ENCODE data around the gene MRPL38.
"Not testable (repeated sequence)": the region's sequence is repeated elsewhere in the genome, so short reads cannot be mapped to it uniquely, and the experiment has no call there.

The MRPL38 gene

GRCh38 chr17:75874323-75875181, 30.1 kb downstream of the MRPL38 start:
- no peak for DNase-seq

- no peak for DNase-seq
Observed at GRCh38 chr17:75873587-75874322, 30.9 kb downstream of the MRPL38 start.

DNA sequence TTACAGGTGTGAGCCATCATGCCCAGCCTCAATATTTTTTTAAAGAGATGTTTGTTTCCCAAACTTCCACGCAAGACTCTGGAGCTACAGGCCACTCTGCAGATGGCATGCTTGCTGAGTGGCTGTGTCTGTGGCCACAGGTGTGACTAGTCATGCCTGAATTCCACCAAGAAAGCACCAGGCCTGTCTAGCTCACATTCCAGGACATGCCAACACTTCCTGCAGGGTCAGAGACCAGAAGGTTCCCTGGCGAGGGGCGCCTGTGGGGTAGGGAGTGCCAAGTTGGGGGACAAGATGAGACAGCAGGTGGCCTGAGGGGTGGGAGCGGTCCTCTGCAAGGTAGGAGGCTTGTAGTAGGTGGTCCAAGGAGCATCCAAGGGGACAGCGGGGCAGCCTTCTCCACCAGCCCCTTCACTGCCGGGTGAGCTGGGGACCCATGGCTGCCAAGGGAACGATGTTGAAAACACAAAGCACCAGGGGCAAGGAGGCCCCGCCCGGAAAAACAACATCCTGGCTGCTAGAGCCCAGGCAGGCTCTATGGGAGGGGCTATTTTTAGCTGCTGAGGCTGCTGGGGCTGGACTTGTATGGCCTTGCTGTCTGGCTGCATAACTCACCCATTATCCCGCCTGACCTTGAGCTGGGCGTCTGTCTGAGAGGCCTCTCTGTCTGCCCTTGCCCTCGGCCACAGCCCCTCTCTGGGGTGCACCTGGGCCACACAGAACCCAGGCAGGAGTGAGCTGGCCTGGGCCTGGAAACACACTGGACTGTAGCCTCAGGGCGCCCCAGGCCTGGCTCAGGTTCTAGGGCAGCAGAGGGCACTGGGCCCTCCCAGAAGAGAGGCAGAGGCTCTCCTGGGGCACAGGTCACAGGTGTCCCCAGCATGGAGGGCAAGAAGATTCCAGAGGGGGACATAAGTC, 32.0 kb downstream of the MRPL38 start:
- DNase-seq: peak; percentile 78

DNA sequence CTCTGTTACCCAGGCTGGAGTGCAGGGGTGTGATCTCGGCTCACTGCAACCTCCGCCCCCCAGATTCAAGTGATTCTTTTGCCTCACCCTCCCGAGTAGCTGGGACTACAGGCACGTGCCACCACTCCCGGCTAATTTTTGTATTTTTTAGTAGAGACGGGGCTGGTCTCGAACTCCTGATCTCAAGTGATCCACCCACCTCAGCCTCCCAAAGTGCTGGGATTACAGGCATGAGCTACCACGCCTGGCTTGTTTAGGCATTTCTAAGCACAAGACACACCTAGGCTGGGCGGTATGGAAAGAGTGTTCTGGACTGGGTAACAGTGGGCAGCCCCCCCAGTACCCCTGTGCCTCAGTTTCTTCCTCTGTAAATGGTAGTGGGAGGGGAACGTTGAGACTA, 34.5 kb downstream of the MRPL38 start:
- DNase-seq: not testable (repeated sequence)

GRCh38 chr17:75869282-75870141, 35.2 kb downstream of the MRPL38 start:
- DNase-seq: no peak

GRCh38 chr17:75868730-75869281, 35.9 kb downstream of the MRPL38 start:
- not testable (repeated sequence) for DNase-seq

- not testable (repeated sequence) for DNase-seq
Observed at GRCh38 chr17:75865404-75866188, 39.1 kb downstream of the MRPL38 start.

- DNase-seq: peak; percentile 27
Observed at GRCh38 chr17:75864887-75865286, 39.8 kb downstream of the MRPL38 start.

- peak; percentile 65 for DNase-seq
Observed at GRCh38 chr17:75864448-75864871, 40.2 kb downstream of the MRPL38 start.

DNA sequence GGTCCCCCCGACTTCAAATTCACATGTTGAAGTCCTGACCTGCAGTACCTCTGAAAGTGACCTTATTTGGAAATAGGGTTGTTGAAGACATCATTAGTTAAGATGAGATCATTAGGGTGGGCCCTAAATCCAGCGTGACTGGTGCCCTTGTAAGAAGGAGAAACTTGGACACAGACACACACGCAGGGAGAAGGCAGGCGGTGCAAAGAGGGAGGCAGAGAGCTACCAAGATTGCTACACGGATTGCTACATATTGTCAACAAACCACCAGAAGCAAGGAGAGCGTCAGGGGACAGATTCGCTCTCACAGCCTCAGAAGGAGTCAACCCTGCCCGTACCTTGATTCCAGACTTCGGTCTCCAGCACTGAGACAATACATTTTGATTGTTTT, 42.8 kb downstream of the MRPL38 start:
- no peak for DNase-seq

GRCh38 chr17:75859358-75859757, 45.3 kb downstream of the MRPL38 start:
- DNase-seq: not testable (repeated sequence)

- no peak for DNase-seq
Observed at GRCh38 chr17:75856062-75856756, 48.5 kb downstream of the MRPL38 start.

GRCh38 chr17:75855310-75856061, 49.2 kb downstream of the MRPL38 start, which contains the start of gene WBP2:
WBP2 (minus strand) TSS chr17:75855335; CDS start chr17:75855297, 38 bp downstream.
- peak; percentile 99 for DNase-seq

GRCh38 chr17:75854881-75855309, 49.8 kb downstream of the MRPL38 start:
- no peak for DNase-seq

DNA sequence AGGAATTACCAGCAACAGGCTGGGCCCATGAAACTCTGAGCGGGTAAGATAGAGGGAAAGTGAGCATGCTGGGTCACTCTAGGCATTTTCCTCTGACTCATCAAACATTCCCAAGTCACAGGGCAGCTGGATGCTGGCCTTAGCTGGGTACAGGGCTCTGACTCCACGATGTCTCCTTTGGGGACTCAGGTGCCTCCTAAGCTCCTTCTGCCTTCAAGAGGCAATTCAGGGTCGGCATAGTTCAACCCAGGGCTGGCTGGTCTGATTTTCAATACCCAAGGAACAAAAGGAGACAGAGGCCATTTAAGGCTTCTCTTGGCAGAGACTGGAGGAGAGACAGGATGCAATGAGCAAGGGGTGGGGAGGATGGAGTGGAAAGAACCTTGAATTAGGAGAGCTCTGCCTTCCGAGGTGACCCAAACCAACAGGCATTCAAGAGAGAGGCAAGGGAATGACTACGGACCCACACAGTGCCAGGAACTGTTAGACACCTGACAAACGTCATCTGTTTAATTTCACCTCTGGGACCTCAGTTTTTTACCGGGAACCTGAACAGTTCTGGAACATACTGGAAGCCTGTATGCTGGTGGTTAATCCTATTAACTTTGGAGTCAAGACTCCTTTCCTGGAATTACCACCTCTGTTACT, 50.5 kb downstream of the MRPL38 start:
- peak; percentile 14 for DNase-seq

DNA sequence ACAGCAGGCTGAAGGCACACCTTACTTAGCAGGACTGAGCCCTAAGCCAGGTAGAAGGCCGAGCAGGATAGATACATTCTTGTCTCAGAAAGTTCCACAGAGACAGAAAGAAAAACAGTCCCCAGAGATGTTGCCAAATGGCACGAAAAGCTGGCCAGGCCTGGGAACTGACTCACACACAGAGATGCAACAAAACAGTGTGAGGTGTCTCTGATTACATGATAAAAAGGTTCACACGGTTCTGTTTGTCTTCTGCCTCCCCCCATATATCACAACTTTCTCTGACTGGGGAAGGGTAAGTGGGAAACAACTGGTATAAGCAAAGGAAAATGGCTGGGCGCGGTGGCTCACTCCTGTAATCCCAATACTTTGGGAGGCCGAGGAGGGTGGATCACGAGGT, 51.3 kb downstream of the MRPL38 start:
- DNase-seq: no peak

- DNase-seq: not testable (repeated sequence)
Observed at GRCh38 chr17:75851693-75851991, 53.0 kb downstream of the MRPL38 start.

- DNase-seq: no peak
Observed at GRCh38 chr17:75850928-75851692, 53.6 kb downstream of the MRPL38 start.
